Liver (tissue), 9 donors: ENCODE data around the gene LRRC72. TPM values are rescaled to one million over a fixed set of nuclear protein-coding genes. Genes with fewer than 3 reads are reported as not detected.
"Not testable (repeated sequence)": the region's sequence is repeated elsewhere in the genome, so short reads cannot be mapped to it uniquely, and the experiment has no call there.

Source experiments
- DNase-seq: peaks from one replicate; pipeline ENCODE4 v3.0.0-alpha.2; 2017; ENCODE audit warnings: low spot score
- H3K27ac ChIP-seq, 2 donors: one replicate each; pipeline ENCODE4 v1.7.0; 2013; ENCODE audit warnings: inconsistent platforms in 2 of 2, low read length in 2 of 2, control low read depth in 1 of 2, low read depth in 1 of 2, mild to moderate bottlenecking in 1 of 2
- H3K27me3 ChIP-seq, 4 donors: one replicate each; pipeline versions ENCODE4 v1.6.1 to v1.7.0; 2013; ENCODE audit warnings: low read length in 3 of 4, inconsistent platforms in 1 of 4, mild to moderate bottlenecking in 1 of 4, moderate library complexity in 1 of 4; ENCODE audit not compliant: control insufficient read depth in 4 of 4, insufficient read depth in 4 of 4
- H3K36me3 ChIP-seq, 4 donors: one replicate each; pipeline versions ENCODE4 v1.6.1 to v1.7.0; 2013; ENCODE audit warnings: low read length in 3 of 4, mild to moderate bottlenecking in 3 of 4, low read depth in 1 of 4, moderate library complexity in 1 of 4; ENCODE audit not compliant: control insufficient read depth in 4 of 4, insufficient read depth in 3 of 4
- H3K4me1 ChIP-seq, 4 donors: one replicate each; pipeline versions ENCODE4 v1.6.1 to v1.7.0; 2013; ENCODE audit warnings: low read length in 3 of 4, mild to moderate bottlenecking in 3 of 4, moderate library complexity in 1 of 4; ENCODE audit not compliant: control insufficient read depth in 4 of 4, insufficient read depth in 4 of 4
- H3K4me3 ChIP-seq, 3 donors: one replicate each; pipeline versions ENCODE4 v1.6.1 to v1.7.0; 2013; ENCODE audit warnings: low read length in 3 of 3, control low read depth in 1 of 3, low read depth in 1 of 3, mild to moderate bottlenecking in 1 of 3
- H3K9ac ChIP-seq, 2 donors: one replicate each; pipeline ENCODE4 v1.7.0; 2013; ENCODE audit warnings: low read length in 2 of 2, mild to moderate bottlenecking in 2 of 2, moderate library complexity in 2 of 2, control low read depth in 1 of 2, low read depth in 1 of 2
- H3K9me3 ChIP-seq, 4 donors: one replicate each; pipeline versions ENCODE4 v1.6.1 to v1.7.0; 2013; ENCODE audit warnings: low read length in 3 of 4; ENCODE audit not compliant: control insufficient read depth in 4 of 4
- EGR1 ChIP-seq, 2 donors: IDR thresholded peaks; 2 replicates each; pipeline ENCODE4 v1.6.1; 2016 to 2018; ENCODE audit warnings: antibody characterized with exemption in 2 of 2, low read depth in 2 of 2
- FOXA1 ChIP-seq: IDR thresholded peaks from 2 replicates; pipeline ENCODE4 v1.6.1; 2016; ENCODE audit warnings: antibody characterized with exemption
- FOXA2 ChIP-seq: IDR thresholded peaks from 2 replicates; pipeline ENCODE4 v1.6.1; 2016; ENCODE audit warnings: antibody characterized with exemption
- GABPA ChIP-seq, 2 donors: IDR thresholded peaks in 1 of 2; conservative IDR thresholded peaks in 1 of 2; 2 replicates each; pipeline ENCODE4 v1.6.1; 2016; ENCODE audit warnings: antibody characterized with exemption in 2 of 2, mild to moderate bottlenecking in 1 of 2, moderate library complexity in 1 of 2
- HNF4A ChIP-seq, 2 donors: conservative IDR thresholded peaks; 2 replicates each; pipeline ENCODE4 v1.6.1; 2016; ENCODE audit warnings: antibody characterized with exemption in 2 of 2, mild to moderate bottlenecking in 2 of 2
- HNF4G ChIP-seq: IDR thresholded peaks from 2 replicates; pipeline ENCODE4 v1.6.1; 2016; ENCODE audit warnings: antibody characterized with exemption
- JUND ChIP-seq, 2 donors: IDR thresholded peaks; 2 replicates each; pipeline ENCODE4 v1.6.1; 2016; ENCODE audit warnings: antibody characterized with exemption in 2 of 2
- NR2F2 ChIP-seq: IDR thresholded peaks from 2 replicates; pipeline ENCODE4 v1.6.1; 2016; ENCODE audit warnings: antibody characterized with exemption
- RAD21 ChIP-seq, 2 donors: IDR thresholded peaks; 2 replicates each; pipeline ENCODE4 v1.6.1; 2016; ENCODE audit warnings: antibody characterized with exemption in 2 of 2, mild to moderate bottlenecking in 2 of 2
- RXRA ChIP-seq, 2 donors: IDR thresholded peaks; 2 replicates each; pipeline ENCODE4 v1.6.1; 2017 to 2018; ENCODE audit warnings: antibody characterized with exemption in 2 of 2, mild to moderate bottlenecking in 1 of 2
- SP1 ChIP-seq: IDR thresholded peaks from 2 replicates; pipeline ENCODE4 v1.6.1; 2018; ENCODE audit warnings: antibody characterized with exemption, mild to moderate bottlenecking
- TAF1 ChIP-seq: conservative IDR thresholded peaks from 2 replicates; pipeline ENCODE4 v1.6.1; 2016; ENCODE audit warnings: antibody characterized with exemption, mild to moderate bottlenecking
- YY1 ChIP-seq: IDR thresholded peaks from 2 replicates; pipeline ENCODE4 v1.6.1; 2016; ENCODE audit warnings: antibody characterized with exemption, mild to moderate bottlenecking
- WGBS: extraction: QIAGEN DNeasy Blood & Tissue Kit; methylation state at CpG from one replicate; pipeline ENCODE4 v1.1.7; 2013; 5-methylcytosine and 5-hydroxymethylcytosine counted together
- polyA plus RNA-seq, 2 donors: library from polyadenylated mRNA; stranded (reverse) in 1 of 2; unstranded in 1 of 2; fragments of 200-250 nt in 1 of 2; fragments of >200 nt in 1 of 2; fragmentation: Nextera tagmentation in 1 of 2; extraction: Ambion mirVana in 1 of 2; gene quantifications; one replicate each; pipeline versions ENCODE4 v1.2.1 to v1.2.3, GENCODE V29; 2013 to 2015
- total RNA-seq, 2 donors: library from RNA; depleted of rRNA; stranded (reverse); fragments of >200 nt; gene quantifications; one replicate each; pipeline ENCODE4 v1.2.3, GENCODE V29; 2014
- TF ChIP-seq, protein P1 (sequence below): IDR thresholded peaks from 2 replicates; pipeline ENCODE4 v1.6.1; 2016; ENCODE audit warnings: antibody characterized with exemption
- TF ChIP-seq, protein P2 (sequence below): fragments of 150-350 bp; IDR thresholded peaks from 2 replicates; pipeline ENCODE4 v1.5.1; 2017; ENCODE audit warnings: improper control_type of control experiment, low read depth, low read length; ENCODE audit not compliant: missing input control
- TF ChIP-seq, protein P3 (sequence below): IDR thresholded peaks from 2 replicates; pipeline ENCODE4 v1.6.1; 2016; ENCODE audit warnings: antibody characterized with exemption
- TF ChIP-seq, protein P4 (sequence below): IDR thresholded peaks from 2 replicates; pipeline ENCODE4 v1.6.1; 2016; ENCODE audit warnings: antibody characterized with exemption
- donor health status: healthy.
- donor health status: healthy.
- donor health status: healthy.
- donor health status: healthy.
- donor health status: healthy.

Gene LRRC72
- total and polyA plus RNA-seq, 4 donors: not detected

DNA sequence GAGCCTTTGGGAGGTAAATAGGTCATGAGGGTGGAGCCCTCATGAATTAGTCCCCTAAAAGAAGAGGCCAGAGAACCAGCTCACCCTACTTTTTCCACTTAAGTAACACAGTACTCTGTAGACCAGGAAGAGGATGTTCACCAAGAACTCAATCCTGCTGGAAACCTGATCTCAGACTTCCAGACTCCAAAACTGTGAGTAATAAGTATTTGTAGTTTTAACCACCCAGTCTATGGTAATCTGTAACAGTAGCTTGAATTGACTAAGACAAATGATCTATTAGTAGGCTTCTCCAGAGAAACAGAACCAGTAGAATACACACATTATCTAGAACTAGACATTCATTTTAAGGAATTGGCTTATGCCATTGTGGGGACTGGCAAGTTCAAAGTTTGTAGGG is 67.4 kb downstream of the LRRC72 start:
- no peak for DNase-seq
- H3K4me1 ChIP-seq: no peaks in the 10 kb centered on the region
- TF ChIP-seq, protein P1, sequence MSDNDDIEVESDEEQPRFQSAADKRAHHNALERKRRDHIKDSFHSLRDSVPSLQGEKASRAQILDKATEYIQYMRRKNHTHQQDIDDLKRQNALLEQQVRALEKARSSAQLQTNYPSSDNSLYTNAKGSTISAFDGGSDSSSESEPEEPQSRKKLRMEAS: no peak
- TF ChIP-seq HNF4A (conservative IDR thresholded peaks at IDR 0.05) (no peak), RXRA (IDR thresholded peaks at IDR 0.05) (no peak), JUND (IDR thresholded peaks at IDR 0.05) (no peak), EGR1 (IDR thresholded peaks at IDR 0.05; ENCODE audit: low read depth in 2 of 2) (no peak), HNF4G (no peak), FOXA2 (no peak), FOXA1 (no peak), GABPA (IDR thresholded peaks at IDR 0.05 in 1 of 2, conservative IDR thresholded peaks at IDR 0.05 in 1 of 2) (no peak), TAF1 (no peak), YY1 (no peak), NR2F2 (no peak), RAD21 (IDR thresholded peaks at IDR 0.05) (no peak)
- TF ChIP-seq, protein P2, sequence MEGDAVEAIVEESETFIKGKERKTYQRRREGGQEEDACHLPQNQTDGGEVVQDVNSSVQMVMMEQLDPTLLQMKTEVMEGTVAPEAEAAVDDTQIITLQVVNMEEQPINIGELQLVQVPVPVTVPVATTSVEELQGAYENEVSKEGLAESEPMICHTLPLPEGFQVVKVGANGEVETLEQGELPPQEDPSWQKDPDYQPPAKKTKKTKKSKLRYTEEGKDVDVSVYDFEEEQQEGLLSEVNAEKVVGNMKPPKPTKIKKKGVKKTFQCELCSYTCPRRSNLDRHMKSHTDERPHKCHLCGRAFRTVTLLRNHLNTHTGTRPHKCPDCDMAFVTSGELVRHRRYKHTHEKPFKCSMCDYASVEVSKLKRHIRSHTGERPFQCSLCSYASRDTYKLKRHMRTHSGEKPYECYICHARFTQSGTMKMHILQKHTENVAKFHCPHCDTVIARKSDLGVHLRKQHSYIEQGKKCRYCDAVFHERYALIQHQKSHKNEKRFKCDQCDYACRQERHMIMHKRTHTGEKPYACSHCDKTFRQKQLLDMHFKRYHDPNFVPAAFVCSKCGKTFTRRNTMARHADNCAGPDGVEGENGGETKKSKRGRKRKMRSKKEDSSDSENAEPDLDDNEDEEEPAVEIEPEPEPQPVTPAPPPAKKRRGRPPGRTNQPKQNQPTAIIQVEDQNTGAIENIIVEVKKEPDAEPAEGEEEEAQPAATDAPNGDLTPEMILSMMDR: no peak
- TF ChIP-seq, protein P3, sequence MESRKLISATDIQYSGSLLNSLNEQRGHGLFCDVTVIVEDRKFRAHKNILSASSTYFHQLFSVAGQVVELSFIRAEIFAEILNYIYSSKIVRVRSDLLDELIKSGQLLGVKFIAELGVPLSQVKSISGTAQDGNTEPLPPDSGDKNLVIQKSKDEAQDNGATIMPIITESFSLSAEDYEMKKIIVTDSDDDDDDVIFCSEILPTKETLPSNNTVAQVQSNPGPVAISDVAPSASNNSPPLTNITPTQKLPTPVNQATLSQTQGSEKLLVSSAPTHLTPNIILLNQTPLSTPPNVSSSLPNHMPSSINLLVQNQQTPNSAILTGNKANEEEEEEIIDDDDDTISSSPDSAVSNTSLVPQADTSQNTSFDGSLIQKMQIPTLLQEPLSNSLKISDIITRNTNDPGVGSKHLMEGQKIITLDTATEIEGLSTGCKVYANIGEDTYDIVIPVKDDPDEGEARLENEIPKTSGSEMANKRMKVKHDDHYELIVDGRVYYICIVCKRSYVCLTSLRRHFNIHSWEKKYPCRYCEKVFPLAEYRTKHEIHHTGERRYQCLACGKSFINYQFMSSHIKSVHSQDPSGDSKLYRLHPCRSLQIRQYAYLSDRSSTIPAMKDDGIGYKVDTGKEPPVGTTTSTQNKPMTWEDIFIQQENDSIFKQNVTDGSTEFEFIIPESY: no peak
- TF ChIP-seq, protein P4, sequence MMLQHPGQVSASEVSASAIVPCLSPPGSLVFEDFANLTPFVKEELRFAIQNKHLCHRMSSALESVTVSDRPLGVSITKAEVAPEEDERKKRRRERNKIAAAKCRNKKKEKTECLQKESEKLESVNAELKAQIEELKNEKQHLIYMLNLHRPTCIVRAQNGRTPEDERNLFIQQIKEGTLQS: no peak
- H3K36me3 ChIP-seq: peaks cover 0 to 4% (median 0%) of the 10 kb centered on the region in 4 donors
- H3K9me3 ChIP-seq: no peaks in the 10 kb centered on the region
- H3K4me3 ChIP-seq: no peak overlapping the region
- no peak overlapping the region for H3K9ac ChIP-seq
- H3K27me3 ChIP-seq: no peaks in the 10 kb centered on the region
- H3K27ac ChIP-seq: no peak overlapping the region

DNA sequence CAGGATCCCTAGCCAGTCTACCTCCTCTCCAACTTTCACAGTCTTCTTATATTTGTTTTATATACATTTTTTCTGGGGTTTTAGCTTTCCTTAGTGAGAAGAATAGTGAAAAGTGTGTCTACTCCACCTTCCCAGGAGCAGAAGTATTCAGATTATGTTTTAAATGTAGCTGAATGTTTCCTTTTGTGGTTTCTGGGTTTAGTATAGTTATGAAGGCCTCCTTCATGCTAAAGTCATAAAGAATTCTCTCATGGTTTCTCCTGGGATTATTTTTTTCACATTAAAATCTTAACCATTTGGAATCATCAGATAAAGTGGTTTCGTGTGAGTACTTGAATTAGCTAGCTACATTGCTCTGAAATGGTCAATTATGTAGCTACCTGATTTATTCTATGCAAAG is 68.1 kb downstream of the LRRC72 start:
- 99% methylated on average over 1 of the region's 1 CpG for WGBS
- TF ChIP-seq NR2F2 (no peak), RAD21 (IDR thresholded peaks at IDR 0.05) (no peak), HNF4G (no peak), EGR1 (IDR thresholded peaks at IDR 0.05; ENCODE audit: low read depth in 2 of 2) (no peak), FOXA1 (no peak), SP1 (no peak), JUND (IDR thresholded peaks at IDR 0.05) (no peak)
- Histone ChIP-seq H3K27me3 (no peaks in the 10 kb centered on the region), H3K36me3 (peaks cover 0 to 7% (median 0%) of the 10 kb centered on the region in 4 donors), H3K9me3 (no peaks in the 10 kb centered on the region), H3K27ac (no peak overlapping the region), H3K4me3 (no peak overlapping the region), H3K9ac (no peak overlapping the region), H3K4me1 (no peaks in the 10 kb centered on the region)
- DNase-seq: no peak

DNA sequence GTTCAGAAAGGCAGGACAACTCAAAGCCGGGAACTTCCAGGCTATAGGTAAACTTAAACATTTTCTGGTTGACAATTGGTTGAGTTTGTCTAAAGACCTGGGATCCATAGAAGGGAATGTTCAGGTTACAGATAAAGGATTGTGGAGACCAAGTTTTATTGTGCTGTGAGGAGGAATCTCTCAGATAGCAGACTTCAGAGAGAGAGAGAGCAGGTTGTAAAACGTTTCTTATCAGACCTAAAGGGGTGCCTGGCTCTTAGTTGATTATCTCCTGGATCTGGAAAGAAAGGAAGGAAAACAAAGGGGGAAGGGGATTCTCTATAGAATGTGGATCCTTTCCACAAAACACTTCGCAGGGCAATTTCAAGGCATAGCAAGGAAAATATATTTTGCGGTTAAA is 69.0 kb downstream of the LRRC72 start:
- H3K27ac ChIP-seq, H3K9ac ChIP-seq, H3K4me1 ChIP-seq, H3K27me3 ChIP-seq, H3K36me3 ChIP-seq, DNase-seq, H3K4me3 ChIP-seq, H3K9me3 ChIP-seq: not testable (repeated sequence)
- WGBS: 77% methylated on average over 4 of the region's 4 CpGs
